ENCODE measurements around the gene CTXN1.

CTXN1 gene

GRCh38 chr19:7968796-7969554, 43.0 kb upstream of the CTXN1 start:
- POLR2A ChIA-PET: no interaction called here
- DNase-seq (ENCODE audit: extremely low spot score): no peak
- CTCF ChIA-PET: no interaction called here
- TF ChIP-seq BHLHE40 (IDR thresholded peaks at IDR 0.05; ENCODE audit: borderline replicate concordance) (no peak), LEF1 (IDR thresholded peaks at IDR 0.05; ENCODE audit: borderline replicate concordance) (no peak), ZNF384 (IDR thresholded peaks at IDR 0.05) (no peak), FOXA1 (IDR thresholded peaks at IDR 0.05) (no peak), TARDBP (IDR thresholded peaks at IDR 0.05) (no peak), CTBP1 (IDR thresholded peaks at IDR 0.05; ENCODE audit: borderline replicate concordance) (no peak), ELF4 (IDR thresholded peaks at IDR 0.05) (no peak), FOXM1 (IDR thresholded peaks at IDR 0.05; ENCODE audit: borderline replicate concordance) (no peak), HDGF (IDR thresholded peaks at IDR 0.05; ENCODE audit: borderline replicate concordance) (no peak), SUZ12 (IDR thresholded peaks at IDR 0.05) (no peak), L3MBTL2 (conservative IDR thresholded peaks at IDR 0.05) (no peak), ARNT (IDR thresholded peaks at IDR 0.05) (no peak)

- CTCF ChIA-PET: no interaction called here
- DNase-seq (ENCODE audit: extremely low spot score): no peak
- POLR2A ChIA-PET: no interaction called here
- no peak for TF ChIP-seq L3MBTL2 (conservative IDR thresholded peaks at IDR 0.05)
- TF ChIP-seq PKNOX1 (IDR thresholded peaks at IDR 0.05): no peak
- no peak for TF ChIP-seq FOXM1 (IDR thresholded peaks at IDR 0.05; ENCODE audit: borderline replicate concordance)
- no peak for TF ChIP-seq NFRKB (IDR thresholded peaks at IDR 0.05)
- TF ChIP-seq CTBP1 (IDR thresholded peaks at IDR 0.05; ENCODE audit: borderline replicate concordance): no peak
- no peak for TF ChIP-seq LEF1 (IDR thresholded peaks at IDR 0.05; ENCODE audit: borderline replicate concordance)
- no peak for TF ChIP-seq ELF4 (IDR thresholded peaks at IDR 0.05)
- no peak for TF ChIP-seq BHLHE40 (IDR thresholded peaks at IDR 0.05; ENCODE audit: borderline replicate concordance)
- TF ChIP-seq FOXK2 (IDR thresholded peaks at IDR 0.05): no peak
- TF ChIP-seq HDGF (IDR thresholded peaks at IDR 0.05; ENCODE audit: borderline replicate concordance): no peak
- no peak for TF ChIP-seq ZNF384 (IDR thresholded peaks at IDR 0.05)
- no peak for TF ChIP-seq TARDBP (IDR thresholded peaks at IDR 0.05)
- no peak for TF ChIP-seq FOXA1 (IDR thresholded peaks at IDR 0.05)
- no peak for TF ChIP-seq SP1 (IDR thresholded peaks at IDR 0.05)
- no peak for TF ChIP-seq ARNT (IDR thresholded peaks at IDR 0.05)
- TF ChIP-seq SUZ12 (IDR thresholded peaks at IDR 0.05): no peak
These were observed 42.3 kb upstream of the CTXN1 start for GRCh38 chr19:7968008-7968795.

- no peak for TF ChIP-seq L3MBTL2 (conservative IDR thresholded peaks at IDR 0.05)
- no peak for TF ChIP-seq FOXA1 (IDR thresholded peaks at IDR 0.05)
- no peak for TF ChIP-seq SP1 (IDR thresholded peaks at IDR 0.05)
- TF ChIP-seq CTBP1 (IDR thresholded peaks at IDR 0.05; ENCODE audit: borderline replicate concordance): no peak
- TF ChIP-seq ELF4 (IDR thresholded peaks at IDR 0.05): no peak
- ChIA-PET POLR2A (interaction anchor here (1.0 kb wide), 1 partner anchor 39 kb away, joined by 3 read pairs; the partner anchor contains the start of gene ELAVL1), CTCF (no interaction called here)
- no peak for DNase-seq (ENCODE audit: extremely low spot score)
These were observed 40.2 kb upstream of the CTXN1 start for GRCh38 chr19:7965921-7966665.

GRCh38 chr19:7965259-7965841, 39.4 kb upstream of the CTXN1 start:
- CTCF ChIA-PET: no interaction called here
- TF ChIP-seq HDGF (IDR thresholded peaks at IDR 0.05; ENCODE audit: borderline replicate concordance) (no peak), FOXK2 (IDR thresholded peaks at IDR 0.05) (no peak), ARNT (IDR thresholded peaks at IDR 0.05) (no peak), NFRKB (IDR thresholded peaks at IDR 0.05) (no peak), SP1 (IDR thresholded peaks at IDR 0.05) (no peak), PKNOX1 (IDR thresholded peaks at IDR 0.05) (no peak), BHLHE40 (IDR thresholded peaks at IDR 0.05; ENCODE audit: borderline replicate concordance) (no peak), ELF4 (IDR thresholded peaks at IDR 0.05) (no peak), CTBP1 (IDR thresholded peaks at IDR 0.05; ENCODE audit: borderline replicate concordance) (no peak), L3MBTL2 (conservative IDR thresholded peaks at IDR 0.05) (no peak), FOXA1 (IDR thresholded peaks at IDR 0.05) (no peak), ZNF384 (IDR thresholded peaks at IDR 0.05) (no peak), SUZ12 (IDR thresholded peaks at IDR 0.05) (no peak), TARDBP (IDR thresholded peaks at IDR 0.05) (no peak), FOXM1 (IDR thresholded peaks at IDR 0.05; ENCODE audit: borderline replicate concordance) (no peak), LEF1 (IDR thresholded peaks at IDR 0.05; ENCODE audit: borderline replicate concordance) (no peak)
- POLR2A ChIA-PET: no interaction called here
- no peak for DNase-seq (ENCODE audit: extremely low spot score)

GRCh38 chr19:7963566-7963965, 37.6 kb upstream of the CTXN1 start:
- DNase-seq (ENCODE audit: extremely low spot score): no peak
- CTCF ChIA-PET: no interaction called here
- POLR2A ChIA-PET: no interaction called here
- TF ChIP-seq LEF1 (IDR thresholded peaks at IDR 0.05; ENCODE audit: borderline replicate concordance) (no peak), FOXM1 (IDR thresholded peaks at IDR 0.05; ENCODE audit: borderline replicate concordance) (no peak), HDGF (IDR thresholded peaks at IDR 0.05; ENCODE audit: borderline replicate concordance) (no peak), ARNT (IDR thresholded peaks at IDR 0.05) (no peak), FOXK2 (IDR thresholded peaks at IDR 0.05) (no peak)
